Astrocyte (in vitro differentiated cells and primary cell): ENCODE results near the gene HAGHL. TPM values are rescaled to one million over a fixed set of nuclear protein-coding genes. Genes with fewer than 3 reads are reported as not detected.

Experiments used
- DNase-seq: peaks from one replicate; pipeline ENCODE4 v3.0.0-alpha.2; 2010; ENCODE audit warnings: low read depth
- FAIRE-seq: peaks from 2 replicates; lab custom pipeline; 2011; peaks lifted over from hg19 to GRCh38; lab: Jason Lieb, UNC
- H2AFZ ChIP-seq: 2 replicates; pipeline ENCODE4 v1.6.0; 2012; ENCODE audit warnings: low read depth, low read length, inconsistent platforms
- H3K27ac ChIP-seq: 2 replicates; pipeline ENCODE4 v1.5.1; 2011; ENCODE audit warnings: low read depth, low read length, inconsistent platforms
- H3K27me3 ChIP-seq: 2 replicates; pipeline ENCODE4 v1.6.0; 2011; ENCODE audit warnings: low read length, inconsistent platforms; ENCODE audit not compliant: insufficient read depth
- H3K36me3 ChIP-seq: 2 replicates; pipeline ENCODE4 v1.5.1; 2011; ENCODE audit warnings: low read length, inconsistent platforms; ENCODE audit not compliant: insufficient read depth
- H3K4me1 ChIP-seq: 2 replicates; pipeline ENCODE4 v1.5.1; 2011; ENCODE audit warnings: low read length, inconsistent platforms; ENCODE audit not compliant: insufficient read depth
- H3K4me2 ChIP-seq: 2 replicates; pipeline ENCODE4 v1.6.0; 2012; ENCODE audit warnings: low read length, inconsistent platforms
- H3K4me3 ChIP-seq: 2 replicates; pipeline ENCODE4 v1.5.1; 2011; ENCODE audit warnings: low read depth, mild to moderate bottlenecking, low read length, inconsistent platforms; ENCODE audit not compliant: insufficient read depth
- H3K79me2 ChIP-seq: 2 replicates; pipeline ENCODE4 v1.6.0; 2012; ENCODE audit warnings: mild to moderate bottlenecking, low read length, inconsistent platforms; ENCODE audit not compliant: insufficient read depth
- H3K9ac ChIP-seq: 2 replicates; pipeline ENCODE4 v1.6.0; 2012; ENCODE audit warnings: mild to moderate bottlenecking, low read length, inconsistent platforms
- H3K9me3 ChIP-seq: 2 replicates; pipeline ENCODE4 v1.5.1; 2012; ENCODE audit warnings: low read depth, mild to moderate bottlenecking, low read length, inconsistent platforms; ENCODE audit not compliant: insufficient read depth
- H4K20me1 ChIP-seq: 2 replicates; pipeline ENCODE4 v1.6.0; 2012; ENCODE audit warnings: low read length, inconsistent platforms; ENCODE audit not compliant: insufficient read depth
- H3K27ac Mint-ChIP-seq: one replicate; pipeline ENCODE4 v1.8.0; 2021; ENCODE audit warnings: mild to moderate bottlenecking, mixed read lengths; ENCODE audit not compliant: unreplicated experiment
- H3K27me3 Mint-ChIP-seq: one replicate; pipeline ENCODE4 v1.8.0; 2021; ENCODE audit warnings: low read depth, mixed read lengths; ENCODE audit not compliant: unreplicated experiment
- H3K36me3 Mint-ChIP-seq: one replicate; pipeline ENCODE4 v1.8.0; 2021; ENCODE audit warnings: low read depth, mixed read lengths; ENCODE audit not compliant: unreplicated experiment
- H3K4me1 Mint-ChIP-seq: one replicate; pipeline ENCODE4 v1.8.0; 2021; ENCODE audit warnings: low read depth, mixed read lengths; ENCODE audit not compliant: unreplicated experiment
- H3K4me3 Mint-ChIP-seq: one replicate; pipeline ENCODE4 v1.8.0; 2021; ENCODE audit warnings: mild to moderate bottlenecking, moderate library complexity, mixed read lengths; ENCODE audit not compliant: unreplicated experiment
- H3K9me3 Mint-ChIP-seq: one replicate; pipeline ENCODE4 v1.8.0; 2021; ENCODE audit warnings: mild to moderate bottlenecking, mixed read lengths; ENCODE audit not compliant: unreplicated experiment
- CTCF ChIP-seq: IDR thresholded peaks from 2 replicates; pipeline ENCODE4 v1.5.1; 2011; ENCODE audit warnings: low read depth, mild to moderate bottlenecking, inconsistent platforms, low read length, moderate library complexity; ENCODE audit not compliant: insufficient read depth
- EZH2 ChIP-seq: IDR thresholded peaks from 2 replicates; pipeline ENCODE4 v1.6.1; 2012; ENCODE audit warnings: mild to moderate bottlenecking, low read length, inconsistent platforms; ENCODE audit not compliant: insufficient read depth
- total RNA-seq: library from RNA; stranded (reverse); gene quantifications from 2 replicates; pipeline ENCODE4 v1.2.1, GENCODE V29; 2021

HAGHL gene
- total RNA-seq, 1 donor from 2014 or later: 15.5 TPM

- FAIRE-seq: no peak
- H3K4me1 Mint-ChIP-seq: peaks cover 5% of the 10 kb centered on the region
Measured at GRCh38 chr16:747978-748746, 21.3 kb downstream of the HAGHL start.

GRCh38 chr16:749010-749409 is 22.1 kb downstream of the HAGHL start:
- peaks cover 2% of the 10 kb centered on the region for H3K27me3 ChIP-seq
- H3K4me3 ChIP-seq: no peak overlapping the region
- TF ChIP-seq CTCF (no peak), EZH2 (no peak)
- H3K9me3 ChIP-seq: no peaks in the 10 kb centered on the region
- Mint-ChIP-seq H3K27ac (peak overlapping the region; percentile 58), H3K4me3 (no peak overlapping the region), H3K4me1 (peaks cover 5% of the 10 kb centered on the region), H3K36me3 (no peaks in the 10 kb centered on the region), H3K9me3 (no peaks in the 10 kb centered on the region), H3K27me3 (peaks cover 12% of the 10 kb centered on the region)
- H3K4me2 ChIP-seq: no peak overlapping the region
- peaks cover 8% of the 10 kb centered on the region for H3K4me1 ChIP-seq
- DNase-seq (peak; percentile 73), FAIRE-seq (no peak)
- no peaks in the 10 kb centered on the region for H3K79me2 ChIP-seq
- H3K27ac ChIP-seq: no peak overlapping the region
- H4K20me1 ChIP-seq: no peaks in the 10 kb centered on the region
- no peaks in the 10 kb centered on the region for H3K36me3 ChIP-seq
- H3K9ac ChIP-seq: no peak overlapping the region
- no peak overlapping the region for H2AFZ ChIP-seq

More at GRCh38 chr16:747978-748746, 21.3 kb downstream of the HAGHL start:
- Histone ChIP-seq H3K4me3 (no peak overlapping the region), H3K27me3 (peaks cover 2% of the 10 kb centered on the region), H3K36me3 (no peaks in the 10 kb centered on the region), H3K9ac (no peak overlapping the region), H4K20me1 (no peaks in the 10 kb centered on the region), H3K4me1 (peaks cover 8% of the 10 kb centered on the region), H3K9me3 (no peaks in the 10 kb centered on the region), H3K79me2 (no peaks in the 10 kb centered on the region), H2AFZ (no peak overlapping the region), H3K4me2 (no peak overlapping the region), H3K27ac (no peak overlapping the region)
- Mint-ChIP-seq H3K9me3 (no peaks in the 10 kb centered on the region), H3K27ac (no peak overlapping the region), H3K36me3 (no peaks in the 10 kb centered on the region), H3K4me3 (no peak overlapping the region), H3K27me3 (peaks cover 12% of the 10 kb centered on the region)
- TF ChIP-seq CTCF (no peak), EZH2 (no peak)
- no peak for DNase-seq

- no peak overlapping the region for H2AFZ ChIP-seq
- Mint-ChIP-seq H3K4me1 (peaks cover 5% of the 10 kb centered on the region), H3K27me3 (peaks cover 12% of the 10 kb centered on the region), H3K27ac (no peak overlapping the region), H3K9me3 (no peaks in the 10 kb centered on the region), H3K4me3 (no peak overlapping the region), H3K36me3 (no peaks in the 10 kb centered on the region)
- FAIRE-seq (no peak), DNase-seq (no peak)
- H3K79me2 ChIP-seq: no peaks in the 10 kb centered on the region
- peaks cover 8% of the 10 kb centered on the region for H3K4me1 ChIP-seq
- TF ChIP-seq CTCF (no peak), EZH2 (no peak)
- no peak overlapping the region for H3K27ac ChIP-seq
- H4K20me1 ChIP-seq: no peaks in the 10 kb centered on the region
- no peak overlapping the region for H3K4me2 ChIP-seq
- no peaks in the 10 kb centered on the region for H3K9me3 ChIP-seq
- H3K36me3 ChIP-seq: no peaks in the 10 kb centered on the region
- no peak overlapping the region for H3K9ac ChIP-seq
- H3K27me3 ChIP-seq: peaks cover 2% of the 10 kb centered on the region
- H3K4me3 ChIP-seq: no peak overlapping the region
Measured at GRCh38 chr16:750485-750884, 23.6 kb downstream of the HAGHL start.
